ENCODE measurements around the gene KRTAP4-4. TPM values are rescaled to one million over a fixed set of nuclear protein-coding genes. Genes with fewer than 3 reads are reported as not detected.

The KRTAP4-4 gene
- total and polyA plus RNA-seq, 2 of the 4 experiments (the other 2 are of a cell fraction) = not detected

DNA sequence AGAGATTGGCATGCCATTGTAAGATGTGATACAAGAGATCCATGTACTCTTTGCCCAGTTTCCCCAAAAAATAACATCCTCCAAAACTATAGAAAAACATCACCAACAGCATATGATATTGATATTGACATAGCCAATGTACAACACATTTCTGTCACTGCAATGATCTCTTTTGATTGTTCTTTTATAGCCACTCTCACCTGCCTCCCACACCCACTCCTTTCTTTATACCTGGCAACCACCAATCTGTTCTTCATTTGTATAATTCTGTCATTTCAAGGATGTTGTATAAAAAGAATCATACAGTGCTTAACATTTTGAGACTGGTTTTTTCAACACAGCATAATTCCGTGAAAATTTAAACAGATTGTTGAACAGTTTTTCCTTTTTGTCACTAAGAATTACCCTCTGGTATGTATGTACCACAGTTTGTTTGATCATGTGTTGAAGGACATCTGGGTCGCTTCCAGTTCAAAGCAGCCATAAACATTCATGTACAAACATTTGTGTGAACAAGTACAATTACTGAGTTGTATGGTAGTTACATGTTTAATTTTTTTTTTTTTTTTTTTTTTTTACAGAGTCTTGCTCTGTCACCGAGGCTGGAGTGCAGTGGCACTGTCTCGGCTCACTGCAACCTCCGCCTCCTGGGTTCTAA is 39.0 kb upstream of the KRTAP4-4 start:
- in situ Hi-C loops (cut with MboI; ENCODE audit: low sequenced_read_pairs) = no loop called here
- Histone ChIP-seq H3K9ac (ENCODE audit: low read depth, low read length) (no peak overlapping the region), H2BK5ac (ENCODE audit: low read depth, low read length, poor library complexity, severe bottlenecking) (no peak overlapping the region), H3K9me1 (ENCODE audit: insufficient read depth, low read length) (no peaks in the 10 kb centered on the region), H3K4ac (ENCODE audit: low read depth, low read length) (no peak overlapping the region), H3K79me1 (ENCODE audit: low read depth in 1 of 2, low read length in 2 of 2) (no peaks in the 10 kb centered on the region), H3K18ac (ENCODE audit: low read depth, low read length) (no peak overlapping the region), H3K36me3 (ENCODE audit: control insufficient read depth, insufficient read depth, low read length) (no peaks in the 10 kb centered on the region), H4K5ac (ENCODE audit: low read depth, low read length) (no peak overlapping the region), H2BK20ac (ENCODE audit: low read depth, low read length) (no peak overlapping the region), H3K27me3 (ENCODE audit: control insufficient read depth, insufficient read depth, low read length) (no peaks in the 10 kb centered on the region), H2BK15ac (ENCODE audit: low read depth, low read length) (no peak overlapping the region), H3K56ac (ENCODE audit: extremely low read depth, insufficient read depth, low read length) (no peak overlapping the region), H2AK5ac (ENCODE audit: low read depth, low read length) (no peak overlapping the region), H2AK9ac (replicated peaks; ENCODE audit: low read depth, low read length, poor library complexity) (no peak overlapping the region), H3K27ac (ENCODE audit: insufficient read depth, low read length) (no peak overlapping the region), H4K8ac (ENCODE audit: low read depth in 2 of 2, low read length in 2 of 2) (no peak overlapping the region), H3K23ac (ENCODE audit: low read depth, low read length) (no peak overlapping the region), H2AFZ (replicated peaks; ENCODE audit: low read length, poor library complexity) (no peak overlapping the region), H2BK120ac (ENCODE audit: low read depth, low read length) (no peak overlapping the region), H3K4me2 (ENCODE audit: low read depth, low read length) (no peak overlapping the region), H4K20me1 (ENCODE audit: insufficient read depth, low read length) (no peaks in the 10 kb centered on the region), H3K14ac (replicated peaks; ENCODE audit: low read depth, low read length) (no peak overlapping the region), H3K9me3 (ENCODE audit: control insufficient read depth, insufficient read depth, low read length) (no peaks in the 10 kb centered on the region), H3K4me1 (ENCODE audit: control insufficient read depth, insufficient read depth, low read length) (no peaks in the 10 kb centered on the region), H3K4me3 (ENCODE audit: insufficient read depth, low read depth, low read length) (no peak overlapping the region), H4K91ac (ENCODE audit: insufficient read depth, low read depth, low read length) (no peak overlapping the region)
- BruUV-seq (replicated peaks) = no TSS peak
- no peak for TF ChIP-seq RCOR1 (IDR thresholded peaks at IDR 0.05; ENCODE audit: insufficient replicate concordance, low read length)
- TF ChIP-seq CEBPB (IDR thresholded peaks at IDR 0.05; ENCODE audit: low read depth, low read length) = no peak
- TF ChIP-seq RFX5 (IDR thresholded peaks at IDR 0.05; ENCODE audit: low read depth, low read length) = no peak
- TF ChIP-seq CHD1 (IDR thresholded peaks at IDR 0.05; ENCODE audit: low read depth, low read length) = no peak
- no peak for TF ChIP-seq ELK1 (IDR thresholded peaks at IDR 0.05; ENCODE audit: borderline replicate concordance, low read depth, low read length)
- ChIA-PET CTCF (interaction anchor here (1.0 kb wide), 1 partner anchor 9 kb away, joined by 3 read pairs; no protein-coding TSS in a partner anchor), POLR2A (ENCODE audit: unreplicated experiment) (no interaction called here)
- ATAC-seq (ENCODE audit: low read depth) (no peak), DNase-seq (no peak)
- intact Hi-C loops (cut with micrococcal nuclease) = no loop called here
- WGBS, 2 experiments (ENCODE audit: extremely low coverage in 2 of 2, insufficient read length in 1 of 2) = 60% methylated on average over 2 of the region's 5 CpGs; no CpG with 5 or more reads in 1 of the 2 experiments
- dilution Hi-C loops (cut with HindIII; ENCODE audit: low sequenced_read_pairs, unreplicated experiment) = no loop called here
